Mucosa of descending colon (tissue), 3 donors: ENCODE data around the gene TNNC1. TPM values are rescaled to one million over a fixed set of nuclear protein-coding genes. Genes with fewer than 3 reads are reported as not detected.
A peak's percentile ranks its signal among the peaks of the same experiment; 100 is the strongest.

Source experiments
- ATAC-seq: fragments of 200-7000 bp; cut with Tn5 transposase; one replicate; pipeline ENCODE4 v1.9.1; 2020; ENCODE audit warnings: mild to moderate bottlenecking, moderate library complexity
- DNase-seq, 3 donors: peaks; one replicate each; pipeline ENCODE4 v3.0.0-alpha.2; 2020
- H3K36me3 ChIP-seq: fragments of 200-600 bp; one replicate; pipeline ENCODE4 v1.8.0; 2021; ENCODE audit warnings: low read depth, mild to moderate bottlenecking
- H3K4me1 ChIP-seq: fragments of 200-600 bp; one replicate; pipeline ENCODE4 v1.8.0; 2021; ENCODE audit warnings: low read depth, mild to moderate bottlenecking
- H3K4me3 ChIP-seq: fragments of 200-600 bp; one replicate; pipeline ENCODE4 v1.8.0; 2021; ENCODE audit warnings: mild to moderate bottlenecking
- H3K9me3 ChIP-seq: fragments of 200-600 bp; one replicate; pipeline ENCODE4 v1.8.0; 2021; ENCODE audit warnings: mild to moderate bottlenecking
- CTCF ChIP-seq: fragments of 200-600 bp; IDR thresholded peaks from one replicate; pipeline ENCODE4 v1.8.0; 2022; ENCODE audit warnings: antibody characterized with exemption, mild to moderate bottlenecking
- intact Hi-C, 2 donors: fragments of 100-400 bp; cut with DNase I in 1 of 2; cut with micrococcal nuclease in 1 of 2; formaldehyde crosslinking; loops; one replicate each; pipeline versions ENCODE4 v1.11.0 to v1.11.1; 2022; cut with DNase I, micrococcal nuclease
- total RNA-seq, 3 donors: library from RNA; stranded (reverse); fragmentation: NEBNext Ultra II Directional in 2 of 3; extraction: Animal tissue kit (Norgen Biotek cat#: 25700) in 2 of 3; gene quantifications; one replicate each; pipeline versions ENCODE4 v1.2.1 to v1.2.4, GENCODE V29; 2021 to 2023
- donor health status: DM: no; HTN: no; CAD: no; lungs with moderate emphysema.
- donor health status: DM: no; HTN: no; CAD: no.
- donor health status: DM: no; HTN: yes; CAD: no.

TNNC1 gene
- total RNA-seq, 3 donors from 2014 or later, result 0.60 to 6.3 (median 2.5) TPM

GRCh38 chr3:52490939-52491526, 37.2 kb upstream of the TNNC1 start:
- TF ChIP-seq CTCF, result no peak
- intact Hi-C loops, result no loop called here
- H3K9me3 ChIP-seq, result no peaks in the 10 kb centered on the region
- H3K36me3 ChIP-seq, result no peaks in the 10 kb centered on the region
- H3K4me1 ChIP-seq, result no peaks in the 10 kb centered on the region
- DNase-seq (peak in 1 of 3 donors; percentile 16), ATAC-seq (peak; percentile 20)
- no peak overlapping the region for H3K4me3 ChIP-seq

GRCh38 chr3:52490035-52490938, 36.4 kb upstream of the TNNC1 start:
- no peak for DNase-seq
- H3K9me3 ChIP-seq, result no peaks in the 10 kb centered on the region
- H3K4me1 ChIP-seq, result no peaks in the 10 kb centered on the region
- TF ChIP-seq CTCF, result no peak
- no peak overlapping the region for H3K4me3 ChIP-seq
- intact Hi-C loops, result no loop called here
- H3K36me3 ChIP-seq, result no peaks in the 10 kb centered on the region
- no peak for ATAC-seq

GRCh38 chr3:52489453-52489852, 35.6 kb upstream of the TNNC1 start:
- intact Hi-C loops, result no loop called here
- H3K36me3 ChIP-seq, result no peaks in the 10 kb centered on the region
- no peak for ATAC-seq
- no peak for DNase-seq
- no peak overlapping the region for H3K4me3 ChIP-seq
- H3K9me3 ChIP-seq, result no peaks in the 10 kb centered on the region
- no peaks in the 10 kb centered on the region for H3K4me1 ChIP-seq
- no peak for TF ChIP-seq CTCF

GRCh38 chr3:52488746-52489145, 34.9 kb upstream of the TNNC1 start:
- ATAC-seq, result no peak
- no peak overlapping the region for H3K4me3 ChIP-seq
- TF ChIP-seq CTCF, result no peak
- intact Hi-C loops, result no loop called here
- no peak for DNase-seq
- no peaks in the 10 kb centered on the region for H3K9me3 ChIP-seq
- no peaks in the 10 kb centered on the region for H3K36me3 ChIP-seq
- no peaks in the 10 kb centered on the region for H3K4me1 ChIP-seq

GRCh38 chr3:52487788-52488691, 34.2 kb upstream of the TNNC1 start:
- ATAC-seq (no peak), DNase-seq (no peak)
- Histone ChIP-seq H3K9me3 (no peaks in the 10 kb centered on the region), H3K4me1 (no peaks in the 10 kb centered on the region), H3K36me3 (no peaks in the 10 kb centered on the region), H3K4me3 (no peak overlapping the region)
- no peak for TF ChIP-seq CTCF
- intact Hi-C loops, result no loop called here
